CD4-positive, alpha-beta T cell (primary cell): ENCODE measurements around the gene ATXN2L. TPM values are rescaled to one million over a fixed set of nuclear protein-coding genes. Genes with fewer than 3 reads are reported as not detected.

Experiments used
- ATAC-seq: fragments of 200-7000 bp; cut with Tn5 transposase; one replicate; pipeline ENCODE4 v1.10.0; 2022; ENCODE audit warnings: mild to moderate bottlenecking; ENCODE audit not compliant: poor library complexity
- CTCF ChIA-PET: fragments of 350-600 bp; sonication (Branson Sonifier 250); formaldehyde crosslinking; loops from one replicate; lab custom pipeline; 2021; ENCODE audit warnings: antibody characterized with exemption, inconsistent platforms; lab: Charles Lee
- POLR2A ChIA-PET: fragments of 350-600 bp; sonication (Branson Sonifier 250); formaldehyde crosslinking; loops from one replicate; lab custom pipeline; 2021; ENCODE audit warnings: antibody characterized with exemption, inconsistent platforms; lab: Charles Lee
- DNase-seq, 14 experiments: peaks; one replicate each; pipeline ENCODE4 v3.0.0-alpha.2; 2013 to 2020; ENCODE audit warnings: mixed read lengths in 2 of 14
- H3K27ac ChIP-seq, 2 donors: one replicate each; pipeline versions ENCODE4 v1.5.1 to v1.7.0; 2013; ENCODE audit warnings: low read length in 2 of 2, low read depth in 1 of 2, mild to moderate bottlenecking in 1 of 2
- H3K27me3 ChIP-seq, 2 experiments: 1 replicate in 1 of 2; 2 replicates in 1 of 2; pipeline versions ENCODE4 v1.6.1 to v1.7.0; 2013; ENCODE audit warnings: low read length in 2 of 2, control low read depth in 1 of 2, mild to moderate bottlenecking in 1 of 2, moderate library complexity in 1 of 2; ENCODE audit not compliant: insufficient read depth in 2 of 2, control insufficient read depth in 1 of 2
- H3K36me3 ChIP-seq: one replicate; pipeline ENCODE4 v1.6.1; 2013; ENCODE audit warnings: low read length, control low read depth; ENCODE audit not compliant: insufficient read depth
- H3K4me1 ChIP-seq: one replicate; pipeline ENCODE4 v1.6.1; 2013; ENCODE audit warnings: low read length, control low read depth; ENCODE audit not compliant: insufficient read depth
- H3K4me3 ChIP-seq: one replicate; pipeline ENCODE4 v1.5.1; 2013; ENCODE audit warnings: mild to moderate bottlenecking, low read length, moderate library complexity
- H3K9me3 ChIP-seq, 2 experiments: 1 replicate in 1 of 2; 2 replicates in 1 of 2; pipeline versions ENCODE4 v1.6.1 to v1.7.0; 2013; ENCODE audit warnings: low read length in 2 of 2, mild to moderate bottlenecking in 2 of 2, control low read depth in 1 of 2, moderate library complexity in 1 of 2; ENCODE audit not compliant: control insufficient read depth in 1 of 2, insufficient read depth in 1 of 2
- H3K27ac Mint-ChIP-seq: one replicate; pipeline ENCODE4 v1.8.0; 2020; ENCODE audit warnings: mixed read lengths
- H3K27me3 Mint-ChIP-seq: one replicate; pipeline ENCODE4 v1.8.0; 2021; ENCODE audit warnings: mixed read lengths
- H3K36me3 Mint-ChIP-seq: one replicate; pipeline ENCODE4 v1.8.0; 2021; ENCODE audit warnings: low read depth, mixed read lengths
- H3K4me1 Mint-ChIP-seq: one replicate; pipeline ENCODE4 v1.8.0; 2021; ENCODE audit warnings: low read depth, mixed read lengths
- H3K4me3 Mint-ChIP-seq: one replicate; pipeline ENCODE4 v1.8.0; 2020; ENCODE audit warnings: mild to moderate bottlenecking, mixed read lengths
- H3K9me3 Mint-ChIP-seq: one replicate; pipeline ENCODE4 v1.8.0; 2020; ENCODE audit warnings: mixed read lengths
- intact Hi-C, 2 experiments: fragments of 100-400 bp; cut with DNase I in 1 of 2; cut with micrococcal nuclease in 1 of 2; formaldehyde crosslinking; loops; one replicate each; pipeline versions ENCODE4 v1.15.1 to v1.9.0; 2023 to 2025; cut with DNase I, micrococcal nuclease
- total RNA-seq, 174 experiments: library from RNA in 2 of 174; stranded (reverse) in 2 of 174; gene quantifications; one replicate each; pipeline ENCODE4 v1.2.3 and lab custom pipeline; 2021 to 2026
- TF ChIP-seq, protein P1 (sequence below): fragments of 200-600 bp; IDR thresholded peaks from one replicate; pipeline ENCODE4 v1.8.0; 2022; ENCODE audit warnings: antibody characterized with exemption, mild to moderate bottlenecking

The ATXN2L gene
- total RNA-seq, 2 experiments from 2014 or later, result 292 to 304 TPM

DNA sequence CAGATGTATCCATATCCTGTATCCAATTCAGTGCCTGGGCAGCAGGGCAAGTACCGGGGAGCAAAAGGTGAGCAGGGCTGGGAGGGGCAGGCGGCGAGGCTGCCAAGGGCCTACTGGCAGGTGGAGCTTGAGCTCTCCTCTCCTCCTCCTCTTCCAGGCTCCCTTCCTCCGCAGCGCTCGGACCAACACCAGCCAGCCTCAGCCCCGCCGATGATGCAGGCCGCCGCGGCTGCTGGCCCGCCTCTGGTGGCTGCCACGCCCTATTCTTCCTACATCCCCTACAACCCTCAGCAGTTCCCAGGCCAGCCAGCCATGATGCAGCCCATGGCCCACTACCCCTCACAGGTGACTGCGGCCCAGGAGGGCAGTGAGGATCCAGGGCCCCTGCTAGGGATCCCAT lies 11.6 kb downstream of the ATXN2L start:
- H3K4me1 Mint-ChIP-seq, result peaks cover 9% of the 10 kb centered on the region
- no peak overlapping the region for H3K27ac Mint-ChIP-seq
- Histone ChIP-seq H3K9me3 (no peaks in the 10 kb centered on the region), H3K27me3 (no peaks in the 10 kb centered on the region), H3K4me3 (no peak overlapping the region), H3K4me1 (no peaks in the 10 kb centered on the region), H3K36me3 (peaks cover 88% of the 10 kb centered on the region), H3K27ac (no peak overlapping the region)
- ChIA-PET POLR2A (interaction anchor here (1.1 kb wide), 1 partner anchor 12 kb away, joined by 5 read pairs; the partner anchor contains the start of gene ATXN2L), CTCF (no interaction called here)
- no peak for DNase-seq
- no peaks in the 10 kb centered on the region for H3K9me3 Mint-ChIP-seq
- H3K27me3 Mint-ChIP-seq, result no peaks in the 10 kb centered on the region
- TF ChIP-seq, protein P1, sequence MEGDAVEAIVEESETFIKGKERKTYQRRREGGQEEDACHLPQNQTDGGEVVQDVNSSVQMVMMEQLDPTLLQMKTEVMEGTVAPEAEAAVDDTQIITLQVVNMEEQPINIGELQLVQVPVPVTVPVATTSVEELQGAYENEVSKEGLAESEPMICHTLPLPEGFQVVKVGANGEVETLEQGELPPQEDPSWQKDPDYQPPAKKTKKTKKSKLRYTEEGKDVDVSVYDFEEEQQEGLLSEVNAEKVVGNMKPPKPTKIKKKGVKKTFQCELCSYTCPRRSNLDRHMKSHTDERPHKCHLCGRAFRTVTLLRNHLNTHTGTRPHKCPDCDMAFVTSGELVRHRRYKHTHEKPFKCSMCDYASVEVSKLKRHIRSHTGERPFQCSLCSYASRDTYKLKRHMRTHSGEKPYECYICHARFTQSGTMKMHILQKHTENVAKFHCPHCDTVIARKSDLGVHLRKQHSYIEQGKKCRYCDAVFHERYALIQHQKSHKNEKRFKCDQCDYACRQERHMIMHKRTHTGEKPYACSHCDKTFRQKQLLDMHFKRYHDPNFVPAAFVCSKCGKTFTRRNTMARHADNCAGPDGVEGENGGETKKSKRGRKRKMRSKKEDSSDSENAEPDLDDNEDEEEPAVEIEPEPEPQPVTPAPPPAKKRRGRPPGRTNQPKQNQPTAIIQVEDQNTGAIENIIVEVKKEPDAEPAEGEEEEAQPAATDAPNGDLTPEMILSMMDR, result no peak
- intact Hi-C loops, result no loop called here
- H3K4me3 Mint-ChIP-seq, result no peak overlapping the region
- ATAC-seq, result no peak
- peaks cover 92% of the 10 kb centered on the region for H3K36me3 Mint-ChIP-seq

DNA sequence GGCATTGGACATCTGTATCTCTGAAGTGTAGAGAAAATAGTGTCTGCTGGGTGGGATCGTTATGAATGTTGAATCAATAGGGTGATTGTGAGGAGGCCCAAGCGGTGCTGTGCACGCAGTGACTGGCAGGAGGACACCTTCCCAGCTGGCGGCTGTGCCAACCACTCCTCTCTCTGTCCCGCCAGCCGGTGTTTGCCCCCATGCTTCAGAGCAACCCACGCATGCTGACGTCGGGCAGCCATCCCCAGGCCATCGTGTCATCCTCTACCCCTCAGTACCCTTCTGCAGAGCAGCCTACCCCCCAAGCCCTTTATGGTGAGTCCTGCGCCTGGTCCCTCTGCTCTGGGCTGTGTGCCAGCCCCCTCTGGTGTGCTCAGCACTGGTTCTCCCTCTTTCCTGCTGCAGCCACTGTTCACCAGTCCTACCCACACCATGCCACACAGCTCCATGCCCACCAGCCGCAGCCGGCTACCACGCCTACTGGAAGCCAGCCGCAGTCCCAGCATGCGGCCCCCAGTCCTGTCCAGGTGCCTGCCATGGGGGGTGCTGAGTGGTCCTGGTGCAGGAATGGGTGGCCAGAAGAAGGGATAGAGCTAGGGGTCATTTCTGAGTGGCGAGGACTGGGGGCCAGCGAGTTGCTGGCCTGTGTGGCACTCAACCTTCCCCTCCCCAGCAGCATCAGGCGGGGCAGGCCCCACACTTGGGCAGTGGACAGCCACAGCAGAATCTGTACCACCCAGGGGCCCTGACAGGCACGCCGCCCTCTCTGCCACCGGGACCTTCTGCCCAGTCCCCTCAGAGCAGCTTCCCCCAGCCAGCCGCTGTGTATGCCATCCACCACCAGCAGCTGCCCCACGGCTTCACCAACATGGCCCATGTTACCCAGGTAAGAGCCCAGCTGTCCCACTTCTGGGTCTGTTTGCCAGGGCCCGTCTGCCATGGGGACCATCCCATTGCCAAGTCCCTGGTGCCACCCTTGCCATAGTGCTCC lies 12.4 kb downstream of the ATXN2L start:
- no peaks in the 10 kb centered on the region for H3K27me3 ChIP-seq
- Mint-ChIP-seq H3K27ac (no peak overlapping the region), H3K36me3 (peaks cover 88% of the 10 kb centered on the region), H3K9me3 (no peaks in the 10 kb centered on the region), H3K4me1 (peaks cover 9% of the 10 kb centered on the region), H3K27me3 (no peaks in the 10 kb centered on the region), H3K4me3 (no peak overlapping the region)
- peaks cover 80% of the 10 kb centered on the region for H3K36me3 ChIP-seq
- ChIA-PET CTCF (no interaction called here), POLR2A (interaction anchor here (1.1 to 2.9 kb wide), 2 partner anchors 11 to 12 kb away, joined by 5 to 12 read pairs; partner anchors contain the start of genes ATXN2L and TUFM)
- ATAC-seq (no peak), DNase-seq (no peak)
- no peak overlapping the region for H3K4me3 ChIP-seq
- no peaks in the 10 kb centered on the region for H3K9me3 ChIP-seq
- no peaks in the 10 kb centered on the region for H3K4me1 ChIP-seq
- intact Hi-C loops, result no loop called here
- TF ChIP-seq, protein P1, result no peak
- no peak overlapping the region for H3K27ac ChIP-seq

DNA sequence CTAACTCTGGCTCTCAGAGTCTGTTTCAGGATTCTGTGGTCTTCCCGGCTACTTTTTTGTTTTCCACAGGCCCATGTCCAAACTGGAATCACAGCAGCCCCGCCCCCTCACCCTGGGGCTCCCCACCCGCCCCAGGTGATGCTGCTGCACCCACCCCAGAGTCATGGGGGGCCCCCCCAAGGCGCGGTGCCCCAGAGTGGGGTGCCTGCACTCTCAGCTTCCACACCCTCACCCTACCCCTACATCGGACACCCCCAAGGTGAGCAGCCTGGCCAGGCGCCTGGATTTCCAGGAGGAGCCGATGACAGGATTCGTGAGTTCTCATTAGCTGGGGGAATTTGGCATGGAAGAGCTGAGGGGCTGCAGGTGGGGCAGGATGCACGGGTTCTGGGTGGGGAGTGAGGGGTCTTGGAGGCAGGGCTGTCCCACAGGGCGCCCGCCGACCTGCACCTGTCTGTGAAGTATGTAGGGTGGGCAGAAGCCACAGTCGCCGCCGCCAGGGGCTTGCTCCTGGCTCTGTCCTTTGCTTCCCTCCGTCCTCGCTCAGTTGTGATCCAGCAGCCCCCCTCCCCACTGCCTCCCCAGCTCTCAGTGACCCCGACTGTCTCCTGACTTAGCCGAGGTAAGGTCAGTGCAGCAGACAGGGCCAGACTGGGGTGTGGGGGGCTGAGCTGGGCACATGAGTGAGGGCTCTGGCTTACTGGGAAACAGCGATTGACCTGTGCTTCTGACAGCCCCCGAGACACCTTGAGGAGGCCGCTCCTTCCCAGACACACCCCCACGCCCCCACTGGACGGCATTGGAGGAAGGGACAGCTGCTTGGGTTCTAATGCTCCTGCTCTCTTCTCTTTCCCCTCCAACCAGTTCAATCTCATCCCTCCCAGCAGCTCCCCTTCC lies 13.3 kb downstream of the ATXN2L start:
- Histone ChIP-seq H3K27me3 (no peaks in the 10 kb centered on the region), H3K4me1 (no peaks in the 10 kb centered on the region), H3K27ac (no peak overlapping the region), H3K36me3 (peaks cover 70% of the 10 kb centered on the region), H3K9me3 (no peaks in the 10 kb centered on the region), H3K4me3 (no peak overlapping the region)
- intact Hi-C loops, result no loop called here
- Mint-ChIP-seq H3K27me3 (no peaks in the 10 kb centered on the region), H3K9me3 (no peaks in the 10 kb centered on the region), H3K4me3 (no peak overlapping the region), H3K36me3 (peaks cover 80% of the 10 kb centered on the region), H3K27ac (no peak overlapping the region), H3K4me1 (peaks cover 9% of the 10 kb centered on the region)
- ChIA-PET POLR2A (interaction anchor here (1.3 to 2.9 kb wide), 2 partner anchors 10 to 11 kb away, joined by 3 to 12 read pairs; partner anchors contain the start of gene TUFM), CTCF (no interaction called here)
- TF ChIP-seq, protein P1, result no peak
- DNase-seq (no peak), ATAC-seq (no peak)
